Effector CD4-positive, alpha-beta T cell (primary cell): ENCODE data around the gene NLGN3.

Source experiments
- DNase-seq: peaks from one replicate; pipeline ENCODE4 v3.0.0-alpha.2; 2020

Gene NLGN3

DNA sequence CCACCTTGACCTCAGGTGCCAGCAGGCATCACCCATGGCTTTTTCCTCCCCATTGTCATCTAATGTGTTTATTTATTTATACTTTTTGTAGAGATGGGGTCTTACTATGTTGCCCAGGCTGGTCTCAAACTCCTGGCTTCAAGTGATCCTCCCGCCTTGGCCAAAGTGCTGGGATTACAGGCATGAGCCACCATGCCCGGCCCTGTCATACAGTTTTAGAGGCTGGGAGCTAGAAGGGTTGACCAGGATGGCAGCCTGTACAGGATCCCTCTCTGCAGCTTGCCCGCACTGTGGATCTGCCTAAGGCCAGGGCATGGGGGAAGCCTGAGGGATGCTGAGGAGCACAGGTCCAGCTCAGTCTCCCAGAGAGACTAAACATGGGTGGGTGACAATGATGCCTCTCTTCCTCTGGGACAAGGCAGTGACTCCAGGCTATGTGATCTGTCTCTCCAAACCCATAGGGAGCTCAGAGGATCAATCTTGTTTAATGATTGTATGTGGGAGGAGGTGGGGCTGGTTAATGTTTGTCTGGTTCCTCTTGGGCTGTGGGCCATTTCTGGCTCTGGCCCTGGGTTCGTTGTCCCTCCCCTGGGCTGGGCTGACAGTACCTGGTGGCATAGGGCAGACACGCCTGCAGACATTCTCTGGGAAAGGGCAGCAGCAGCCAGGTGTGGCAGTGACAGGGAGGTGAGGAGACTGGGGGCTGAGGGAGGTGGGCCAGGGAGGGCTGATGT is 70.1 kb downstream of the NLGN3 start:
- DNase-seq = no peak

DNA sequence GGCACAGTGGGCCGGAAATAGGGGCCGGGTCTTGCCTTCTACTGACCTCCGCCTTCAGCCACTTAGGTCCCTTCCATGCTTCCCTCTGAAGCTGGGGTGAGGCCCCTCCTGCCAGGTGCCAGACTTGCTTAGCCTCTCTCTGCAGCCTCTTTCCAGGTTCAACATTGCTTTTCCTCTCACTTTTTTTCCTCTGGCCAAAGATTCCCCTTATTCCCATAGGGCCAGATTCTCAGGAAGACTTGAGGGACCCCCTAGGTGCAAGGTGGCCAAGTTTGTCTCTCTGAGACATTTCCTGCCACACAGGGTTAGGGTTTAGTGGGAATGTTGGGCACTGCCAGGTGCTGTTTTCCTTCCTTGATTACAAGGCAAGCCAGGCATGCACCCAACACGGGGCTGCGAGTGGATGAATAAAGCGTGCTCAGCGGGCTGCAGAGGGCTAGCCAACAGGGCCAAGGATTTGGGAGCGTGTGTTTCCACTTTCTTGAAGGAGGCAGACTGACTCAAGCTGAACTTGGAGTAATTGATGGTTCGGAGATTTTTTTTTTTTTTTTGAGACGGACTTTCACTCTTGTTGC is 70.8 kb downstream of the NLGN3 start:
- DNase-seq = no peak

DNA sequence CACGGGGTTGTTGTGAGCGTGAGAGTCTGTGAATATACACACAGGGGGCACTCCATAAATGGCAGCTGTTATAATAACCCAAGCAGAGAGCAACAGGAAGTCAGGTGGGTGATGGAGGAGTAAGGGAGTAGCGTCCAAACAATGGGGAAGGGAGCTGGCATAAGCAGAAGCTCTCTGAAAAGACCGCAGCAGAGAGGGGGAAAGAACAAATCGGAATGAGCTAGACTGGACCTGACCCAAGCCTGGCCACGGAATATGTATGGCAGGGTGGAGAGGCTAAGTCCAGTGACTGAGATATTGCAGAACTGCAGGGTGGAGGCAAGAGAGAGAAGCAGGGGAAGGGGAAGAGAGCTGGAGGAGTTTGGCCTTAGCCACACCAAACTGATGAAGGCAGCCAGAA is 71.8 kb downstream of the NLGN3 start:
- DNase-seq = no peak

DNA sequence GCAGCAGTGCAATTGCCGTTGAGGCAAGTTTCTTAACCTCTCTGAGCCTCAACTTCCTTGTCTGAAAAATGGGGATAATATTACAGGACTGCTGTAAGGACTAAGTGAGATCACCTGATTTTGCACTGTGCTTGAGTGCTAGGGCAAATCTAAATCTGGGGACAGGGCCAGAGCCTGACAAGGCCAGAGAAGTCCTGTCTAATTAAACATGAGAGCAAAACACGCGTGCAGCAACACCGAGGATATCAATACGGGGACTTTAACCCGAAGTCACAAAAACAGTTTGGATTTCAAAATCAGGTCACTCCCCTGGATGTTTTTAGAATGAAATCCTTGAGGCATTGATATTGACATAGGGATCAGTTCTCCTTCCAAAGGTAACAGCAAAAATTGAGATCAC is 72.7 kb downstream of the NLGN3 start:
- no peak for DNase-seq
